HL-60 (cell line): ENCODE data around the gene SERP2.

ENCODE experiments used
- DNase-seq, 2 experiments: peaks; one replicate each; pipeline ENCODE4 v3.0.0-alpha.2; 2010 to 2020; ENCODE audit warnings: low read depth in 1 of 2, low spot score in 1 of 2
- H3K27ac ChIP-seq: fragments of 250-450 bp; sonication (Bioruptor Pico); replicated peaks from 2 replicates; pipeline ENCODE4 v1.5.1; 2020; ENCODE audit warnings: mild to moderate bottlenecking, moderate library complexity
- H3K27me3 ChIP-seq: fragments of 250-450 bp; sonication (Bioruptor Pico); 2 replicates; pipeline ENCODE4 v1.5.1; 2021; ENCODE audit warnings: mild to moderate bottlenecking, moderate library complexity; ENCODE audit not compliant: insufficient read depth, poor library complexity, severe bottlenecking
- H3K4me3 ChIP-seq: replicated peaks from 2 replicates; pipeline ENCODE4 v1.5.1; 2011; ENCODE audit warnings: mild to moderate bottlenecking, control low read depth, low read length; ENCODE audit not compliant: insufficient read depth
- CTCF ChIP-seq: IDR thresholded peaks from one replicate; pipeline ENCODE4 v1.5.1; 2011; ENCODE audit warnings: low read length, control low read depth, inconsistent platforms; ENCODE audit not compliant: insufficient read depth
- GABPA ChIP-seq: IDR thresholded peaks from 2 replicates; pipeline ENCODE4 v1.6.1; 2012; ENCODE audit warnings: low read depth
- POLR2AphosphoS5 ChIP-seq: IDR thresholded peaks from 2 replicates; pipeline ENCODE4 v1.6.1; 2012; ENCODE audit warnings: low read depth
- SPI1 ChIP-seq: IDR thresholded peaks from 2 replicates; pipeline ENCODE4 v1.6.1; 2012; ENCODE audit warnings: low read depth, mild to moderate bottlenecking, borderline replicate concordance
- TF ChIP-seq, protein P1 (sequence below): IDR thresholded peaks from 2 replicates; pipeline ENCODE4 v1.6.1; 2012; ENCODE audit warnings: low read depth; ENCODE audit not compliant: insufficient replicate concordance

SERP2 gene

DNA sequence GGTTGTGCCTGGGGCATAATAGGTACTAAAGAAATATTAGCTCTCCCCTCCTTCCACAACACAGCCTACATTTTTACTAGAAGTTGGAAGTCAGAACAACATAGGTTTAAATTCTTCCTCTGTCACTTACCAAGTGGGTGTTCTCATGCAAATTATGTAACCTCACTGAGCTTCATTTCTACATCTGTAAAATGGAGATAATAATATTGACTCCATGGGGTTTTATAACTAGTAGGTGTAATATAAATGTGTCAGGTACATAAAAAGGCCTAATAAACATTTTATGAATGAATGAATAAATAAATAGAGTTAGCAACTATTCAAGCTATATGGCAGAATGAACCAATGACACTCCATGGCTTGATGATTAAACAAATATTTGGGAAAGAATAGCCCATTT, 27.1 kb upstream of the SERP2 start:
- Histone ChIP-seq H3K27ac (no peak overlapping the region), H3K27me3 (peaks cover 2% of the 10 kb centered on the region), H3K4me3 (no peak overlapping the region)
- DNase-seq, result no peak
- TF ChIP-seq SPI1, result no peak
- TF ChIP-seq GABPA, result no peak
- no peak for TF ChIP-seq CTCF
- TF ChIP-seq, protein P1, sequence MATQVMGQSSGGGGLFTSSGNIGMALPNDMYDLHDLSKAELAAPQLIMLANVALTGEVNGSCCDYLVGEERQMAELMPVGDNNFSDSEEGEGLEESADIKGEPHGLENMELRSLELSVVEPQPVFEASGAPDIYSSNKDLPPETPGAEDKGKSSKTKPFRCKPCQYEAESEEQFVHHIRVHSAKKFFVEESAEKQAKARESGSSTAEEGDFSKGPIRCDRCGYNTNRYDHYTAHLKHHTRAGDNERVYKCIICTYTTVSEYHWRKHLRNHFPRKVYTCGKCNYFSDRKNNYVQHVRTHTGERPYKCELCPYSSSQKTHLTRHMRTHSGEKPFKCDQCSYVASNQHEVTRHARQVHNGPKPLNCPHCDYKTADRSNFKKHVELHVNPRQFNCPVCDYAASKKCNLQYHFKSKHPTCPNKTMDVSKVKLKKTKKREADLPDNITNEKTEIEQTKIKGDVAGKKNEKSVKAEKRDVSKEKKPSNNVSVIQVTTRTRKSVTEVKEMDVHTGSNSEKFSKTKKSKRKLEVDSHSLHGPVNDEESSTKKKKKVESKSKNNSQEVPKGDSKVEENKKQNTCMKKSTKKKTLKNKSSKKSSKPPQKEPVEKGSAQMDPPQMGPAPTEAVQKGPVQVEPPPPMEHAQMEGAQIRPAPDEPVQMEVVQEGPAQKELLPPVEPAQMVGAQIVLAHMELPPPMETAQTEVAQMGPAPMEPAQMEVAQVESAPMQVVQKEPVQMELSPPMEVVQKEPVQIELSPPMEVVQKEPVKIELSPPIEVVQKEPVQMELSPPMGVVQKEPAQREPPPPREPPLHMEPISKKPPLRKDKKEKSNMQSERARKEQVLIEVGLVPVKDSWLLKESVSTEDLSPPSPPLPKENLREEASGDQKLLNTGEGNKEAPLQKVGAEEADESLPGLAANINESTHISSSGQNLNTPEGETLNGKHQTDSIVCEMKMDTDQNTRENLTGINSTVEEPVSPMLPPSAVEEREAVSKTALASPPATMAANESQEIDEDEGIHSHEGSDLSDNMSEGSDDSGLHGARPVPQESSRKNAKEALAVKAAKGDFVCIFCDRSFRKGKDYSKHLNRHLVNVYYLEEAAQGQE, result no peak
- TF ChIP-seq POLR2AphosphoS5, result no peak

DNA sequence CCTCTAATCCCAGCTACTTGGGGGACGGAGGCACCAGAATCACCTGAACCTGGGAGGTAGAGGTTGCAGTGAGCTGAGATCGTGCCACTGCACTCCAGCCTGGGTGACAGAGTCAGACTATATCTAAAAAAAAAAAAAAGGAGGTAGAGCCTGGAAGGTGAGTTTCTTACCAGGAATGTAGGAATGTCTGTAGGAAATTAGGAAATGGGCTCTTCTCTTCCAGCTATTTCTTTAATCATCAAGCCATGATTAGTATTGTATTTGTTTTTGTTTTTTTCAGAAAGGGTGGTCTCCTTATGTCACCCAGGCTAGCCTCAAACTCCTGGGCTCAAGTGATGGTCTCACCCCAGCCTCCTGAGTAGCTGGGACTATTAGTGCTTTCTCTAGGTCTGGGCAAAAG, 26.3 kb upstream of the SERP2 start:
- TF ChIP-seq CTCF, result no peak
- TF ChIP-seq, protein P1, result no peak
- TF ChIP-seq GABPA, result no peak
- no peak for TF ChIP-seq POLR2AphosphoS5
- no peak for TF ChIP-seq SPI1
- DNase-seq, result no peak
- H3K4me3 ChIP-seq, result no peak overlapping the region
- peaks cover 2% of the 10 kb centered on the region for H3K27me3 ChIP-seq
- no peak overlapping the region for H3K27ac ChIP-seq

GRCh38 chr13:44347949-44348348, 25.7 kb upstream of the SERP2 start:
- TF ChIP-seq CTCF, result no peak
- H3K4me3 ChIP-seq, result no peak overlapping the region

DNA sequence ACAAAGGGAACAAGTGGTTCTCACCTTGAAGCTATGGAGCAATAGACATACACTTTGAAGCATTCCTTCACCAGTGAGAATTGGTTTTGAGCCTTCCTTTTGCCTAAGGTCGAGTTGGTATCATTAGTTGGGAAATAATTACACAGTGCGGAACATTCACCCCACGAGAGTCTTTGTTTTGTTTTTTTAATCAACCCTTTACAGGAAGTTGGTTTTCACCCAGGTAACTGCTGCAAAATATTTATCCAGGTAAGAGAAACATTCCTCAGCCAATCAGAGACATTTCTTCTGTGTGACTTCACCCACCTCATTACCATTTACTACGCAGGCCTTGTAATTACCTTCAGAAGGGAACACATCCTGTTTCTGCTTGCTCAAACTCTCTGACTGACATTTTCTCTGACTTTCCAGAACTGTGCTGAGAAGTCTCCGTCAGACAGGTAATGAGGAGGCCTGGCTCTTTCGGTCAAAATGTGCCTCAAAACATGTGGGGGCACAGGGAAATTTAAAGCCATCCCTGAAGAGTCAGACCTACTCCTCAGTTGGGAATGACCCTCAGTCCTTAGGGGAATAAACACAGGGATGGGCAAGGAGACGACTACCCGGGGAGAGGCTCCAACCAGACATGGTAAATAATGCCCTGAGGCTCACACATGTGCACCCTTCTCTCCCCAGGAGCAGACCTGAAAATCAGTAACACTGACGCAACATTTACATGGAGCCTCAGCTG, 22.7 kb upstream of the SERP2 start:
- no peak overlapping the region for H3K4me3 ChIP-seq
- H3K27me3 ChIP-seq, result no peaks in the 10 kb centered on the region
- H3K27ac ChIP-seq, result no peak overlapping the region
- no peak for DNase-seq
- TF ChIP-seq SPI1 (no peak), POLR2AphosphoS5 (no peak), GABPA (no peak), CTCF (no peak)
- TF ChIP-seq, protein P1, result no peak

More at GRCh38 chr13:44347949-44348348, 25.7 kb upstream of the SERP2 start:
- Histone ChIP-seq H3K27ac (no peak overlapping the region), H3K27me3 (peaks cover 2% of the 10 kb centered on the region)
- DNase-seq, result no peak
